Activated CD8-positive, alpha-beta T cell treated with anti-CD3 and anti-CD28 coated beads for 36 hours (primary cell): ENCODE results near the gene C17orf113. TPM values are rescaled to one million over a fixed set of nuclear protein-coding genes. Genes with fewer than 3 reads are reported as not detected.
"Not testable (repeated sequence)": the region's sequence is repeated elsewhere in the genome, so short reads cannot be mapped to it uniquely, and the experiment has no call there.

Experiments used
- ATAC-seq: fragments of 200-7000 bp; cut with Tn5 transposase; one replicate; pipeline ENCODE4 v1.10.0; 2021; ENCODE audit warnings: mild to moderate bottlenecking, moderate library complexity
- CTCF ChIA-PET: fragments of 350-600 bp; sonication (Branson Sonifier 250); formaldehyde crosslinking; loops from one replicate; lab custom pipeline; 2021; ENCODE audit warnings: antibody characterized with exemption; lab: Charles Lee
- POLR2A ChIA-PET: fragments of 350-600 bp; sonication (Branson Sonifier 250); formaldehyde crosslinking; loops from one replicate; lab custom pipeline; 2021; ENCODE audit warnings: antibody characterized with exemption; lab: Charles Lee
- DNase-seq: peaks from one replicate; pipeline ENCODE4 v3.0.0-alpha.2; 2020
- H3K27ac Mint-ChIP-seq: one replicate; pipeline ENCODE4 v1.8.0; 2021; ENCODE audit warnings: mild to moderate bottlenecking, mixed read lengths
- H3K27me3 Mint-ChIP-seq: one replicate; pipeline ENCODE4 v1.8.0; 2021; ENCODE audit warnings: mixed read lengths
- H3K36me3 Mint-ChIP-seq: one replicate; pipeline ENCODE4 v1.8.0; 2021; ENCODE audit warnings: low read depth, mixed read lengths
- H3K4me1 Mint-ChIP-seq: one replicate; pipeline ENCODE4 v1.8.0; 2021; ENCODE audit warnings: low read depth, mixed read lengths
- H3K4me3 Mint-ChIP-seq: one replicate; pipeline ENCODE4 v1.8.0; 2021; ENCODE audit warnings: mild to moderate bottlenecking, moderate library complexity, mixed read lengths
- H3K9me3 Mint-ChIP-seq: one replicate; pipeline ENCODE4 v1.8.0; 2021; ENCODE audit warnings: mixed read lengths
- CTCF ChIP-seq: fragments of 200-600 bp; IDR thresholded peaks from one replicate; pipeline ENCODE4 v1.8.0; 2022; ENCODE audit warnings: antibody characterized with exemption, mild to moderate bottlenecking
- intact Hi-C: fragments of 100-400 bp; cut with micrococcal nuclease; formaldehyde crosslinking; loops from one replicate; pipeline ENCODE4 v1.10.0; 2022
- total RNA-seq, 2 experiments: library from RNA; stranded (reverse); gene quantifications; one replicate each; pipeline ENCODE4 v1.2.3, GENCODE V29; 2021

C17orf113 gene
- total RNA-seq, 2 experiments from 2014 or later: 0.72 to 0.77 TPM

GRCh38 chr17:42016941-42017865 is 33.2 kb downstream of the C17orf113 start, which contains the start of gene DNAJC7:
TSS of gene DNAJC7 (minus strand) at chr17:42017439. CDS start at chr17:42017416, 23 bp downstream.
- Mint-ChIP-seq H3K36me3 (peaks cover 25% of the 10 kb centered on the region), H3K27ac (peak within 1 kb of the TSS; percentile 96), H3K4me3 (peak within 1 kb of the TSS; percentile 97), H3K9me3 (no peaks in the 10 kb centered on the region), H3K4me1 (peaks cover 54% of the 10 kb centered on the region), H3K27me3 (no peaks in the 10 kb centered on the region)
- CTCF ChIA-PET: interaction anchor here (0.7 to 7.5 kb wide), 23 partner anchors 9 to 561 kb away, joined by 3 to 110 read pairs (median 4); partner anchors contain the start of genes ACLY, CNP, DHX58 and GHDC
- POLR2A ChIA-PET: interaction anchor here (0.5 to 5.5 kb wide), 21 partner anchors 13 to 328 kb away, joined by 3 to 41 read pairs (median 5); partner anchors contain the start of genes CNP, DHX58, EIF1 and KAT2A
- TF ChIP-seq CTCF: no peak
- ATAC-seq (peak; percentile 85), DNase-seq (peak; percentile 94)
- intact Hi-C loops: no loop called here

GRCh38 chr17:42016411-42016831 is 34.0 kb downstream of the C17orf113 start:
- H3K4me1 Mint-ChIP-seq: peaks cover 57% of the 10 kb centered on the region
- H3K36me3 Mint-ChIP-seq: peaks cover 26% of the 10 kb centered on the region
- intact Hi-C loops: no loop called here
- ATAC-seq (no peak), DNase-seq (peak; percentile 36)
- CTCF ChIA-PET: interaction anchor here (0.5 to 7.5 kb wide), 11 partner anchors 10 to 419 kb away, joined by 3 to 110 read pairs (median 11); partner anchors contain the start of genes DHX58, KAT2A, KCNH4 and ODAD4
- POLR2A ChIA-PET: interaction anchor here (0.8 to 3.6 kb wide), 12 partner anchors 13 to 328 kb away, joined by 3 to 41 read pairs (median 5); partner anchors contain the start of genes CNP and EIF1
- peak overlapping the region; percentile 97 for H3K4me3 Mint-ChIP-seq
- no peaks in the 10 kb centered on the region for H3K27me3 Mint-ChIP-seq
- no peaks in the 10 kb centered on the region for H3K9me3 Mint-ChIP-seq
- no peak for TF ChIP-seq CTCF
- H3K27ac Mint-ChIP-seq: peak overlapping the region; percentile 96

GRCh38 chr17:42013740-42014139 is 36.7 kb downstream of the C17orf113 start:
- DNase-seq, intact Hi-C loops, ATAC-seq, H3K27me3 Mint-ChIP-seq, H3K27ac Mint-ChIP-seq, H3K9me3 Mint-ChIP-seq, H3K4me3 Mint-ChIP-seq: not testable (repeated sequence)
- Mint-ChIP-seq H3K36me3 (peaks cover 34% of the 10 kb centered on the region), H3K4me1 (peaks cover 63% of the 10 kb centered on the region)
- ChIA-PET CTCF (interaction anchor here (0.9 to 1.5 kb wide), 3 partner anchors 9 to 104 kb away, joined by 3 to 6 read pairs (median 4); no protein-coding TSS in a partner anchor), POLR2A (interaction anchor here (0.7 to 1.1 kb wide), 2 partner anchors 26 to 117 kb away, joined by 3 read pairs; no protein-coding TSS in a partner anchor)

GRCh38 chr17:42012363-42012762 is 38.0 kb downstream of the C17orf113 start:
- ChIA-PET POLR2A (interaction anchor here (0.7 to 0.8 kb wide), 2 partner anchors 16 to 89 kb away, joined by 3 read pairs; no protein-coding TSS in a partner anchor), CTCF (interaction anchor here (1.5 to 2.1 kb wide), 2 partner anchors 8 to 11 kb away, joined by 6 to 7 read pairs; no protein-coding TSS in a partner anchor)
- DNase-seq, H3K4me3 Mint-ChIP-seq, H3K27me3 Mint-ChIP-seq, intact Hi-C loops, H3K27ac Mint-ChIP-seq, ATAC-seq, H3K9me3 Mint-ChIP-seq: not testable (repeated sequence)
- peaks cover 35% of the 10 kb centered on the region for H3K36me3 Mint-ChIP-seq
- H3K4me1 Mint-ChIP-seq: peaks cover 56% of the 10 kb centered on the region

- peaks cover 55% of the 10 kb centered on the region for H3K4me1 Mint-ChIP-seq
Observed at GRCh38 chr17:42010898-42011516, 39.4 kb downstream of the C17orf113 start.

GRCh38 chr17:42010266-42010680 is 40.1 kb downstream of the C17orf113 start:
- H3K4me3 Mint-ChIP-seq, H3K27me3 Mint-ChIP-seq, ATAC-seq, DNase-seq, H3K9me3 Mint-ChIP-seq, intact Hi-C loops, POLR2A ChIA-PET: not testable (repeated sequence)
- peak overlapping the region; percentile 50 for H3K27ac Mint-ChIP-seq
- CTCF ChIA-PET: interaction anchor here (1.1 to 1.3 kb wide), 2 partner anchors 10 to 47 kb away, joined by 3 to 4 read pairs; partner anchors contain the start of gene NKIRAS2
- peaks cover 23% of the 10 kb centered on the region for H3K36me3 Mint-ChIP-seq
- H3K4me1 Mint-ChIP-seq: peaks cover 51% of the 10 kb centered on the region

More at GRCh38 chr17:42010898-42011516, 39.4 kb downstream of the C17orf113 start:
- Mint-ChIP-seq H3K4me3 (no peak overlapping the region), H3K27ac (peak overlapping the region; percentile 50), H3K9me3 (no peaks in the 10 kb centered on the region), H3K36me3 (peaks cover 29% of the 10 kb centered on the region), H3K27me3 (no peaks in the 10 kb centered on the region)
- ChIA-PET POLR2A (no interaction called here), CTCF (interaction anchor here (1.0 to 2.1 kb wide), 2 partner anchors 9 to 13 kb away, joined by 5 to 7 read pairs; partner anchors contain the start of gene NKIRAS2)
- ATAC-seq: no peak
- peak; percentile 42 for DNase-seq
- intact Hi-C loops: no loop called here
- no peak for TF ChIP-seq CTCF
